K562 (cell line): ENCODE measurements around the gene APOC1. TPM values are rescaled to one million over a fixed set of nuclear protein-coding genes. Genes with fewer than 3 reads are reported as not detected.

ENCODE experiments used
- ATF7 ChIP-seq: fragments of 450-650 bp; IDR thresholded peaks from 2 replicates; pipeline ENCODE4 v1.7.1; 2014; ENCODE audit warnings: mild to moderate bottlenecking, moderate library complexity
- CREB1 ChIP-seq, 2 experiments: sonication (generic) in 1 of 2; formaldehyde crosslinking in 1 of 2; IDR thresholded peaks; 2 replicates each; pipeline versions ENCODE4 v1.6.1 to v1.8.0; 2012 to 2022; ENCODE audit warnings: inconsistent platforms in 1 of 2, mild to moderate bottlenecking in 1 of 2, missing genetic modification reagents in 1 of 2, moderate library complexity in 1 of 2
- CREBBP ChIP-seq: IDR thresholded peaks from one replicate; pipeline ENCODE4 v1.6.1; 2012; ENCODE audit warnings: low read depth, mild to moderate bottlenecking, control low read depth, inconsistent platforms, low read length
- ETV6 ChIP-seq, 3 experiments: fragments of 150-350 bp in 1 of 3; sonication (generic) in 1 of 3; formaldehyde crosslinking in 1 of 3; IDR thresholded peaks; 2 replicates each; pipeline versions ENCODE4 v1.6.1 to v1.8.0; 2014 to 2022; ENCODE audit warnings: borderline replicate concordance in 2 of 3, low read depth in 2 of 3, antibody characterized with exemption in 1 of 3, low read length in 1 of 3, mild to moderate bottlenecking in 1 of 3, missing genetic modification reagents in 1 of 3
- GABPA ChIP-seq: fragments of 200-800 bp; sonication (Bioruptor generic); conservative IDR thresholded peaks from 2 replicates; pipeline ENCODE4 v1.6.1; 2016; ENCODE audit warnings: low read depth, missing genetic modification characterization, missing compliant biosample characterization
- HDGF ChIP-seq: fragments of 450-650 bp; IDR thresholded peaks from 2 replicates; pipeline ENCODE4 v1.6.1; 2016
- HNRNPK ChIP-seq: fragments of 200-400 bp; formaldehyde crosslinking; IDR thresholded peaks from one replicate; pipeline ENCODE4 v1.6.1; 2018; ENCODE audit warnings: mild to moderate bottlenecking, low read depth, low read length; ENCODE audit not compliant: poor library complexity, severe bottlenecking
- JUN ChIP-seq, 2 experiments: sonication (generic) in 1 of 2; formaldehyde crosslinking in 1 of 2; IDR thresholded peaks; 2 replicates each; pipeline versions ENCODE4 v1.6.1 to v1.8.0; 2012 to 2022; ENCODE audit warnings: borderline replicate concordance in 2 of 2, mild to moderate bottlenecking in 2 of 2, improper control_type of control experiment in 1 of 2, low read depth in 1 of 2, low read length in 1 of 2, missing genetic modification reagents in 1 of 2
- KAT2B ChIP-seq: IDR thresholded peaks from one replicate; pipeline ENCODE4 v1.6.1; 2012; ENCODE audit warnings: low read depth, mild to moderate bottlenecking, control low read depth, inconsistent platforms, low read length, moderate library complexity
- KLF1 ChIP-seq: fragments of 450-650 bp; IDR thresholded peaks from 2 replicates; pipeline ENCODE4 v1.6.1; 2016; ENCODE audit warnings: missing genetic modification characterization, missing compliant biosample characterization
- LEF1 ChIP-seq: fragments of 450-650 bp; IDR thresholded peaks from 2 replicates; pipeline ENCODE4 v1.6.1; 2016; ENCODE audit warnings: mild to moderate bottlenecking
- MNT ChIP-seq, 2 experiments: fragments of 450-650 bp; conservative IDR thresholded peaks; 2 replicates each; pipeline ENCODE4 v1.6.1; 2017; ENCODE audit warnings: mild to moderate bottlenecking in 2 of 2, moderate library complexity in 2 of 2
- PHF20 ChIP-seq: fragments of 450-650 bp; IDR thresholded peaks from 2 replicates; pipeline ENCODE4 v1.6.1; 2018; ENCODE audit not compliant: partially characterized antibody
- PHF8 ChIP-seq: fragments of 200-600 bp; sonication (generic); IDR thresholded peaks from 2 replicates; pipeline ENCODE4 v1.6.1; 2012; ENCODE audit warnings: mixed run types, mild to moderate bottlenecking, inconsistent platforms, low read length, moderate library complexity, borderline replicate concordance
- PTRF ChIP-seq: fragments of 450-650 bp; IDR thresholded peaks from 2 replicates; pipeline ENCODE4 v1.6.1; 2016; ENCODE audit warnings: mild to moderate bottlenecking, missing genetic modification characterization, missing compliant biosample characterization
- SLC30A9 ChIP-seq: fragments of 250-450 bp; sonication (Bioruptor Pico); IDR thresholded peaks from 2 replicates; pipeline ENCODE4 v1.8.0; 2022; ENCODE audit warnings: mild to moderate bottlenecking, moderate library complexity
- SP2 ChIP-seq: IDR thresholded peaks from 2 replicates; pipeline ENCODE4 v1.6.1; 2011; ENCODE audit warnings: mild to moderate bottlenecking, low read depth, low read length, moderate library complexity; ENCODE audit not compliant: poor library complexity, severe bottlenecking; ENCODE audit errors: extremely low read depth
- SREBF2 ChIP-seq: sonication (generic); formaldehyde crosslinking; IDR thresholded peaks from 2 replicates; pipeline ENCODE4 v1.4.0; 2020; ENCODE audit warnings: mild to moderate bottlenecking, missing genetic modification reagents
- TBP ChIP-seq: optimal IDR thresholded peaks from 2 replicates; pipeline ENCODE3; 2011; ENCODE audit warnings: low read depth, low read length, improper control_type of control experiment
- ZBED1 ChIP-seq: IDR thresholded peaks from 2 replicates; pipeline ENCODE4 v1.6.1; 2014
- ZBTB17 ChIP-seq: fragments of 450-650 bp; formaldehyde crosslinking; IDR thresholded peaks from 2 replicates; pipeline ENCODE4 v1.4.0; 2020; ENCODE audit warnings: mild to moderate bottlenecking
- ZNF197 ChIP-seq: fragments of 200-800 bp; sonication (Bioruptor generic); IDR thresholded peaks from 2 replicates; pipeline ENCODE4 v1.6.1; 2016; ENCODE audit warnings: low read depth, missing genetic modification characterization, missing compliant biosample characterization
- ZNF551 ChIP-seq: fragments of 250-450 bp; sonication (Bioruptor Pico); IDR thresholded peaks from 2 replicates; pipeline ENCODE4 v1.5.0; 2021; ENCODE audit warnings: mild to moderate bottlenecking, moderate library complexity
- ZNF668 ChIP-seq: fragments of 250-450 bp; sonication (Bioruptor Pico); IDR thresholded peaks from 2 replicates; pipeline ENCODE4 v1.8.0; 2022; ENCODE audit warnings: mild to moderate bottlenecking, inconsistent platforms
- ZNF707 ChIP-seq: fragments of 250-450 bp; sonication (Bioruptor Pico); conservative IDR thresholded peaks from 2 replicates; pipeline ENCODE4 v1.8.0; 2022; ENCODE audit warnings: inconsistent platforms, mild to moderate bottlenecking, moderate library complexity
- polyA plus RNA-seq, 8 experiments: library from polyadenylated mRNA; depleted of rRNA in 4 of 8; stranded (reverse) in 5 of 8; unstranded in 3 of 8; fragments of >200 nt; fragmentation: Nextera tagmentation in 2 of 8; fragmentation: Illumina TruSeq in 1 of 8; extraction: Ambion mirVana in 2 of 8; extraction: Trizol in 1 of 8; gene quantifications; 2 replicates each; pipeline versions ENCODE4 v1.2.1 to v1.2.3, GENCODE V29; 2011 to 2014; ENCODE audit warnings: inconsistent platforms in 1 of 8, missing spikeins in 1 of 8
- total RNA-seq, 7 experiments: library from RNA; depleted of rRNA in 6 of 7; stranded (reverse); fragments of >200 nt in 6 of 7; fragmentation: Illumina TruSeq in 2 of 7; extraction: Trizol in 2 of 7; gene quantifications; 2 replicates each; pipeline versions ENCODE4 v1.2.1 to v1.2.3, GENCODE V29; 2011 to 2021; ENCODE audit warnings: low replicate concordance in 1 of 7
- TF ChIP-seq, protein P1 (sequence below): fragments of 450-650 bp; IDR thresholded peaks from 2 replicates; pipeline ENCODE4 v1.6.1; 2016; ENCODE audit warnings: low read depth, mild to moderate bottlenecking, moderate library complexity
- TF ChIP-seq, protein P2 (sequence below): fragments of 450-650 bp; formaldehyde crosslinking; IDR thresholded peaks from 2 replicates; pipeline ENCODE4 v1.4.0; 2020; ENCODE audit warnings: mild to moderate bottlenecking, moderate library complexity

The APOC1 gene
- total and polyA plus RNA-seq, 9 of the 15 experiments (the other 6 are each of a cell fraction or from before 2014, with no cell fraction given), result 115 to 408 (median 220) TPM

GRCh38 chr19:44943801-44944249 lies 29.4 kb downstream of the APOC1 start (continued):
- TF ChIP-seq HNRNPK (no peak), PHF20 (no peak), JUN (IDR thresholded peaks at IDR 0.05; ENCODE audit: borderline replicate concordance, low read depth, low read length) (peak; percentile 29; the same call in 1 of the 2 replicates), JUN (CRISPR knock-in tag; IDR thresholded peaks at IDR 0.05; ENCODE audit: borderline replicate concordance) (no peak), ATF7 (peak; percentile 62; the same call in 1 of the 2 replicates), SREBF2 (CRISPR knock-in tag) (no peak), ZNF197 (peak; percentile 45; the same call in 1 of the 2 replicates), CREB1 (IDR thresholded peaks at IDR 0.05) (no peak), CREB1 (CRISPR knock-in tag; IDR thresholded peaks at IDR 0.05) (no peak), ZNF707 (no peak), PTRF (tag) (no peak), KAT2B (no peak), ZNF551 (CRISPR knock-in tag) (no peak), SP2 (peak; percentile 10), ZBTB17 (CRISPR knock-in tag) (no peak), PHF8 (peak; percentile 22; the same call in 1 of the 2 replicates), TBP (no peak), ZBED1 (no peak), ZNF668 (CRISPR knock-in tag) (peak; percentile 69; the same call in 1 of the 2 replicates), KLF1 (tag) (no peak), ETV6 (IDR thresholded peaks at IDR 0.05; ENCODE audit: borderline replicate concordance in 1 of 2, low read depth in 2 of 2, low read length in 1 of 2) (no peak), ETV6 (CRISPR knock-in tag; IDR thresholded peaks at IDR 0.05; ENCODE audit: borderline replicate concordance) (no peak), GABPA (peak; percentile 53), LEF1 (peak; percentile 62), MNT (conservative IDR thresholded peaks at IDR 0.05) (peak; percentile 81 to 86), HDGF (0 out of 2 replicates have a peak, but pooled peaks have one; percentile 24), CREBBP (no peak), SLC30A9 (CRISPR knock-in tag) (no peak)
- TF ChIP-seq, protein P1, sequence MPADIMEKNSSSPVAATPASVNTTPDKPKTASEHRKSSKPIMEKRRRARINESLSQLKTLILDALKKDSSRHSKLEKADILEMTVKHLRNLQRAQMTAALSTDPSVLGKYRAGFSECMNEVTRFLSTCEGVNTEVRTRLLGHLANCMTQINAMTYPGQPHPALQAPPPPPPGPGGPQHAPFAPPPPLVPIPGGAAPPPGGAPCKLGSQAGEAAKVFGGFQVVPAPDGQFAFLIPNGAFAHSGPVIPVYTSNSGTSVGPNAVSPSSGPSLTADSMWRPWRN, result no peak
- TF ChIP-seq, protein P2, sequence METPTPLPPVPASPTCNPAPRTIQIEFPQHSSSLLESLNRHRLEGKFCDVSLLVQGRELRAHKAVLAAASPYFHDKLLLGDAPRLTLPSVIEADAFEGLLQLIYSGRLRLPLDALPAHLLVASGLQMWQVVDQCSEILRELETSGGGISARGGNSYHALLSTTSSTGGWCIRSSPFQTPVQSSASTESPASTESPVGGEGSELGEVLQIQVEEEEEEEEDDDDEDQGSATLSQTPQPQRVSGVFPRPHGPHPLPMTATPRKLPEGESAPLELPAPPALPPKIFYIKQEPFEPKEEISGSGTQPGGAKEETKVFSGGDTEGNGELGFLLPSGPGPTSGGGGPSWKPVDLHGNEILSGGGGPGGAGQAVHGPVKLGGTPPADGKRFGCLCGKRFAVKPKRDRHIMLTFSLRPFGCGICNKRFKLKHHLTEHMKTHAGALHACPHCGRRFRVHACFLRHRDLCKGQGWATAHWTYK, result no peak; the same call in 1 of the 2 replicates
